ENCODE measurements around the gene ADAMTS9.
"Not testable (repeated sequence)": the region's sequence is repeated elsewhere in the genome, so short reads cannot be mapped to it uniquely, and the experiment has no call there.

Gene ADAMTS9

GRCh38 chr3:64568895-64569517 lies 118.8 kb downstream of the ADAMTS9 start:
- no peak for DNase-seq

- DNase-seq = no peak
Measured at GRCh38 chr3:64566859-64567258, 120.9 kb downstream of the ADAMTS9 start.

GRCh38 chr3:64563751-64564150 lies 124.0 kb downstream of the ADAMTS9 start:
- DNase-seq = no peak

- DNase-seq = no peak
Measured at GRCh38 chr3:64561868-64562267, 125.9 kb downstream of the ADAMTS9 start.

GRCh38 chr3:64561325-64561843 lies 126.4 kb downstream of the ADAMTS9 start:
- DNase-seq = no peak

- no peak for DNase-seq
Measured at GRCh38 chr3:64560791-64561190, 127.0 kb downstream of the ADAMTS9 start.

- DNase-seq = no peak
Measured at GRCh38 chr3:64559588-64559987, 128.2 kb downstream of the ADAMTS9 start.

- no peak for DNase-seq
Measured at GRCh38 chr3:64556046-64556445, 131.8 kb downstream of the ADAMTS9 start.

- DNase-seq = no peak
Measured at GRCh38 chr3:64555351-64555750, 132.4 kb downstream of the ADAMTS9 start.

- DNase-seq = no peak
Measured at GRCh38 chr3:64554096-64554920, 133.5 kb downstream of the ADAMTS9 start.

GRCh38 chr3:64552966-64553365 lies 134.8 kb downstream of the ADAMTS9 start:
- no peak for DNase-seq

- DNase-seq = no peak
Measured at GRCh38 chr3:64552160-64552559, 135.6 kb downstream of the ADAMTS9 start.

- DNase-seq = no peak
Measured at GRCh38 chr3:64551697-64552096, 136.1 kb downstream of the ADAMTS9 start.

GRCh38 chr3:64550745-64551144 lies 137.1 kb downstream of the ADAMTS9 start:
- no peak for DNase-seq

GRCh38 chr3:64549869-64550268 lies 137.9 kb downstream of the ADAMTS9 start:
- no peak for DNase-seq

GRCh38 chr3:64548200-64548889 lies 139.5 kb downstream of the ADAMTS9 start:
- no peak for DNase-seq

GRCh38 chr3:64546856-64547255 lies 140.9 kb downstream of the ADAMTS9 start:
- DNase-seq = no peak

GRCh38 chr3:64545239-64545638 lies 142.6 kb downstream of the ADAMTS9 start:
- DNase-seq = not testable (repeated sequence)

- no peak for DNase-seq
Measured at GRCh38 chr3:64541803-64542202, 146.0 kb downstream of the ADAMTS9 start.

- DNase-seq = no peak
Measured at GRCh38 chr3:64539451-64540196, 148.2 kb downstream of the ADAMTS9 start.

- DNase-seq = no peak
Measured at GRCh38 chr3:64536166-64536565, 151.6 kb downstream of the ADAMTS9 start.

- DNase-seq = peak; percentile 44
Measured at GRCh38 chr3:64533617-64534317, 154.0 kb downstream of the ADAMTS9 start.

Measured in GDM1 (cell line).